AG09319 (cell line): ENCODE measurements around the gene INSR.

ENCODE experiments used
- DNase-seq: peaks from one replicate; pipeline ENCODE4 v3.0.0-alpha.2; 2010; ENCODE audit warnings: low read depth; ENCODE audit errors: extremely low read depth
- TF ChIP-seq, protein P1 (sequence below): IDR thresholded peaks from 2 replicates; pipeline ENCODE4 v1.5.1; 2011; ENCODE audit warnings: low read depth, mild to moderate bottlenecking, inconsistent platforms, low read length, moderate library complexity

Gene INSR

DNA sequence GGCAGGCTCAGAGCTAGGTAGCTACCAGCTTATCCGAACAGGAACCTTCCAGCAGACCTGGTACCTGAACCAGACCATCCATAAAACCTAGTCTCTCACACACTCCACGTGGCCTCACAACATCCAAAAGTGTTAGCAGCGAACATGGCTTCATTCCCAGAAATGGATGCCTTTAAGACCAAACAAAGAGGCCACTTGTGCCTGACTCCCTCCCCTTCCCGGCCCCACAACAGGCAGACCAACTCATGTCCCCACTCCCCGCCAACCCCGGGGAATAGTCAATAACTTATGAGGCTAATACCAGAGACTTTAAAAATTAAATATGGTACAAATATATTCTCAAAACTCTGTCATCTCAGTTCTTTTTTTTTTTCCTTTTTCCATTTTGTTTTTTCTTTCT, 178.5 kb downstream of the INSR start:
- DNase-seq = no peak
- TF ChIP-seq, protein P1, sequence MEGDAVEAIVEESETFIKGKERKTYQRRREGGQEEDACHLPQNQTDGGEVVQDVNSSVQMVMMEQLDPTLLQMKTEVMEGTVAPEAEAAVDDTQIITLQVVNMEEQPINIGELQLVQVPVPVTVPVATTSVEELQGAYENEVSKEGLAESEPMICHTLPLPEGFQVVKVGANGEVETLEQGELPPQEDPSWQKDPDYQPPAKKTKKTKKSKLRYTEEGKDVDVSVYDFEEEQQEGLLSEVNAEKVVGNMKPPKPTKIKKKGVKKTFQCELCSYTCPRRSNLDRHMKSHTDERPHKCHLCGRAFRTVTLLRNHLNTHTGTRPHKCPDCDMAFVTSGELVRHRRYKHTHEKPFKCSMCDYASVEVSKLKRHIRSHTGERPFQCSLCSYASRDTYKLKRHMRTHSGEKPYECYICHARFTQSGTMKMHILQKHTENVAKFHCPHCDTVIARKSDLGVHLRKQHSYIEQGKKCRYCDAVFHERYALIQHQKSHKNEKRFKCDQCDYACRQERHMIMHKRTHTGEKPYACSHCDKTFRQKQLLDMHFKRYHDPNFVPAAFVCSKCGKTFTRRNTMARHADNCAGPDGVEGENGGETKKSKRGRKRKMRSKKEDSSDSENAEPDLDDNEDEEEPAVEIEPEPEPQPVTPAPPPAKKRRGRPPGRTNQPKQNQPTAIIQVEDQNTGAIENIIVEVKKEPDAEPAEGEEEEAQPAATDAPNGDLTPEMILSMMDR = no peak

DNA sequence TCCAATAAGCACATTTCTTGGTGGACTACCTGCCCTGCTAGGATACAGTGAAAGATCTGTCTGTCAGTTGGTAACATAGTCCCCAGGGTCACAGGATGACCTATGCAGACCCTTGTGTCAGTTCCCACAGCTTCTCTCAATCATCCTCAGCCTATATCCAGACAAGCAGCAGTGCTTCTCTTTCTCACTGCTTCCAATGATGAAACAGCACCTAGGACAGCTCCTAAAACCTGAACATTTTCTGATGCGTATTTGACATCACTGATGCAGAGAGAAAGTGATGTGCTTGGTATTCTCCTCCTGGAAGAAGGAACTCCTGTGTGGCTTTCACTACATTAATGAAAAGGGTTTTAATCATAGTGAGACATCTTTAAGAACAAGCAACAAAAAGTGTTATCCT, 181.0 kb downstream of the INSR start:
- TF ChIP-seq, protein P1 = no peak

DNA sequence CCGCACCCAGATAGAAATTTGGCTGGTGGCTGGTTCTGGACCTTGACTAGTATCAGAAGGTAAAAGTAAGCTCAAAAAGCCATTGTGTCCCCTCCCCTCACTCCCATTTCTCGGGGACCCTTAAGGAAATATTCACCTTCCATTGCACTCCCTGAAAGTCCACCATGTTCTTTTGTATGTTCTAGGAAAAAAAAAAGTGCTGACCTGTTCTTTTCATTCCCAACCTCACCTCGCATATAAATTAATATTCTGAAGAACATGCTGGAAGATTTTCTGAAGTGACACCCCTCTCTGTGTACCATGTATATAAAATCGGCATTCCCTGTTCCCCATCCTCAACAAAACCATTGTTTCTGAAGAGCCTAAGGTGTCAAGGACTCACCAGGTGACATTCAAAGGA, 181.5 kb downstream of the INSR start:
- DNase-seq = no peak
- TF ChIP-seq, protein P1 = no peak

More for the DNA sequence above, 181.0 kb downstream of the INSR start:
- DNase-seq = no peak

DNA sequence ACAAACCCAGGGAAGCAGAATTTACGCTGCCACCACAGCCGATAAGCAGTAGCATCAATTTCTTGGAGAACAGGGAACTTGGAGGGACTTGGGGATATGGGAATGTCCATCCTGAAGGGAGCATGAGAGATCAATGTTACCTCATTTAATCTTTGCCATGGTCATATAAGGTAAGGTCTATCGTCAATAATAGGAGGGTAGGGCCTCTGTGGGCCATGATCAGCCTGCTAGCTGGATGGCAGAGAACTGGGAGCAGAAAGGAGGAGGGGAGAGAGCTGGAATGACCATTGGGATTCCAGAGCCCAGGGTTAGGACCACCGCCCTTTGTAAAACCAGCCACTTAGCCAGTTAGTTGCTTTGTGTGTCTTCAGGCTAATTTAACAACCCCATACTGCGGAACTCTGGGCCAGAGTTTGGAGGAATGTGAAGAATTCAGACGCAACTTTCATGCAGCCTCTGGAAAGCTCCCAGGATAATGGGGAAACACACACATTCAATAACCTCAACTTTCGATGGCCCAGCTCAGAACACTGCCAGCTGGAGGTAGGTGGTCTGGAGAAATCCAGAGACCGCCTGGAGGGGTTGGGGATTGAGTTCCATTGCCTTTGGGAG, 184.4 kb downstream of the INSR start:
- TF ChIP-seq, protein P1 = no peak
- DNase-seq = no peak

DNA sequence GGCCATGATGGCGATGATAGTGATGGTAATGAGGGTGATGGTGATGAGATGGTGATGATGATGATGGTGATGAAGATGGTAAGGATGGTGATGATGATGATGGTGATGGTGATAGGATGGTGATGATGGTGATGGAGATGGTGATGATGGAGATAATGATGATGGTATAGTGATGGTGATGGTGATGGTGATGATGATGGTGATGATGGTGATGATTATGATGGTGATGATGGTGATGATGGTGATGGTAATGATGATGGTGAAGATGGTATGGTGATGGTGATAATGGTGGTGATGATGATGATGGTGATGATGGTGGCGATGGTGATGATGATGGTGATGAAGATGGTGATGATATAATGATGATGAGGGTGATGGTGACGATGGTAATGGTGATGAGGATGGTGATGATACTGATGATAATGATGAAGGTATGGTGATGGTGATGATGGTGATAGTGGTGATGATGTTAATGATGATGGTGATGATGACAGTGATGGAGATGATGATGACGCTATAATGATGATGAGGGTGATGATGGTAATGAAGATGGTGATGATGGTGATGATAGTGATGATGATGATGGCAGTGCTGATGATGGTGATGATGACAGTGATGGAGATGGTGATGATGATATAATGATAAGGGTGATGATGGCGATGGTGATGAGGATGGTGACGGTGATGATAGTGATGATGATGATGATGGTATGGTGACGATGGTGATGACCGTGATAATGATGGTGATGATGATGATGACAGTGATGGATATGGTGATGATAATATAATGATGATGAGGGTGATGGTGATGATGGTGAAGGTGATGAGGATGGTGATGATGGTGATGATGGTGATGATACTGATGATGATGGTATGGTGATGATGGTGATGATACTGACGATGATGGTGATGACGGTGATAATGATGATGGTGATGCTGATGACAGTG, 187.2 kb downstream of the INSR start:
- TF ChIP-seq, protein P1 = no peak
- no peak for DNase-seq

DNA sequence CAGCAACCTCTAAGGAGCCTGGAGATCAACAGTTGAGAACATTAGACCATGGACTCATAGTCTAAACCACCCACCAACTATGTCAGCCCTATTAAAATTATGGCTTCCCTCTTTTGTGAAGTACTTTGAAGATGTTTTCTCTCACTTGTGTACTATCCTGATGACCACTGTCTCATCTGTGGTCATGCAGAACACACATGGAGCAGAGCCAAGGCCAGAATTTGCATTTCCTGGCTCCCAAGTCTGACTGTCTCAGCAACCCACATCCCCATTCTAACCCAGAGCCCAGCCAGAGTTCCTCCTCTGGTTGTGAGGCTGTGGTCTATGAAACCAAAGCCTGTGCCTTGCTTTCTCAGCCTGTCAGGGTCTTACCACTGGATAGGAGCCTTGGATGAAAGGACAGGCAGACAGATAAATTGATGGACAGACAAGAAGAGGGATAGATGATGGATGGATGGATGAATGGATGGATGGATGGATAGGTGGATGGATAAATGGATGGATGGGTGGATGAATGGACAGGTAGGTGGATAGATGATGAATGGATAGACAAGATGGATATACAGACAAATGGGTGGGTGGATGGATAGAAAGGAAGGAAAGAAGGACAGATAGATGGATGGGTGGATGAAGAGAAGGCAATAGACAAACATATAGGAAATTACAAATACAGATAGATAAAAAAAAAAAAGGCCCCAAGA, 189.3 kb downstream of the INSR start:
- TF ChIP-seq, protein P1 = no peak
- no peak for DNase-seq
